Stimulated activated CD8-positive, alpha-beta memory T cell treated with anti-CD3 and anti-CD28 coated beads, Interleukin-7, amount 100 ng/mL, for 1 hour (primary cell): ENCODE measurements around the gene TAF5L.
"Not testable (repeated sequence)": the region's sequence is repeated elsewhere in the genome, so short reads cannot be mapped to it uniquely, and the experiment has no call there.

Experiments
- DNase-seq, 2 donors: peaks; one replicate each; pipeline ENCODE4 v3.0.0-alpha.2; 2020; ENCODE audit warnings: low read depth in 2 of 2

TAF5L gene

DNA sequence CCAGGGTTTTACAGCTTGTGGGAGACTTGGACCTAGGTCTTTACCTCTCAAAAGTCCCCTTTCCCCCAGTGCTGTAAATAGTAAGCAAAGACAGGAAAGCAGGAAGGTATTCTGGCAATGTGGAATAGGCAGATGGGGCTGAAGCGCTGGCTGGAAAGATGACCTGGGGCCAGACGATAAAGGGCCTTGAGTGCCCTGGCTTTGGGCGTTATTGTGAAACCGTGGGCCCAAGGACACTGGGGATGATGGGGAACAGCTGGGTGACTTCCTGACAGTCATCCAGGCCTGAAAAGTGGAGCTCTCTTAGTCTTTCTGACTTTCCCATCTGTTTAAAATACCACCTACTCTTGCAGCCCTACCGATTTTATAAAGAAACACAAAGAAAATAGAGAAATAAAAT, 16.5 kb upstream of the TAF5L start:
- DNase-seq: no peak

GRCh38 chr1:229641306-229641705, 15.4 kb upstream of the TAF5L start:
- DNase-seq: no peak

DNA sequence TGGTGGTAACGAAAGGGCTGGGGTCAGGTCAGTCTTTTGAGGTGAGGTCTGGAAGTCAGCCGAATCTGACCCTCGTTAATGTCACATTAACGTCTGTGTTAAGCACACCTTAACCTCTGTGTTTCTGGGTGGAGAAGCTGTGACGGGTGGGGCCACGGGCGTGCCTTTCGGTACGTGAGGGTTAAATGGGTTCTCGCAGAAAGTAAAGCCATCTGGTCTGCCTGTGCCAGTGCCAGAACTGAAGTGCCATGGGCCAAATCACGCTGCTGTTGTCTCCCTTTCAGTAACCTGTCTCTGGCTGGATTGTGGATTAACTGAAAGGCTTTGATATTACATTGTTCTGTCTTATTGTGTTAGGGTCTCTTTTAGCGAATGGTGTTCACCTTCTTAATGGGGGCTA, 14.5 kb upstream of the TAF5L start:
- DNase-seq: no peak

GRCh38 chr1:229637746-229638145, 11.8 kb upstream of the TAF5L start:
- no peak for DNase-seq

DNA sequence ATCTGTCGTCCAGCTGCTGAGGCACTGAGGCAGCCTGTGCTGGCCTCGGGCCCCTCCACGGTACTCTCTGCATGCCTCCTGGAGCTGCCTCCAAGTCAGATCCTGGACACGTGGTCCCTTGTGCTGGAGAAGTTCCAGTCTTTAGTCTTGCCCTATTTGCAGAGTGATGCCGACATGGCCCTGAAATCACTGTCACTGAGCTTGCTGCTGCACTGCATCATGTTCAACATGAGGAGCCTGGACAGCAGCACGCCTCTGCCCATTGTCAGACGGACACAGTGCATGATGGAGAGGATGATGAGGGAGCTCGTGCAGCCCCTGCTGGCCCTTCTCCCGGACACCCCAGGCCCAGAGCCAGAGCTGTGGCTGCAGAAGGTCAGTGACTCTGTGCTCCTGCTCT, 10.1 kb upstream of the TAF5L start:
- DNase-seq: no peak

DNA sequence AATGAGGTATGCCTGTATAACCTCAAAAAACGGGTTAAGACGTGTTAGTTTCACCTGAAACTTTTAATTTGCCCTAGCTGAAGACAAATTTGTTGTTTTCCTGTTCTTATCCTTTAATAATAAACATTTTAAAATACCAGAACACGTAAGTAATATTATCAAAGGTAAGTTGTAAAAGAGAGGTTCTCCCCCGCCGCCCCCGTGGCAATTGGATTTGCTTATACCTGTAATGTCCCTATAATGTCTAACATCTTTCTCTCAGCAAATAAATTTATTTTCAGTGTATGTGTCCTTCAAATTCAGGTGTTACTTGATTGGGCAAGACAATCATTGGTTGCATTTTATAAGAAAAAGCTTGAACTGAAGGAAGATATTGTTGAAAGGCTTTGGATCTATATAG, 6.0 kb upstream of the TAF5L start:
- DNase-seq: no peak

- DNase-seq: no peak
These were observed 5.2 kb upstream of the TAF5L start for GRCh38 chr1:229631148-229631547.

GRCh38 chr1:229629261-229629660, 3.3 kb upstream of the TAF5L start:
- no peak for DNase-seq

DNA sequence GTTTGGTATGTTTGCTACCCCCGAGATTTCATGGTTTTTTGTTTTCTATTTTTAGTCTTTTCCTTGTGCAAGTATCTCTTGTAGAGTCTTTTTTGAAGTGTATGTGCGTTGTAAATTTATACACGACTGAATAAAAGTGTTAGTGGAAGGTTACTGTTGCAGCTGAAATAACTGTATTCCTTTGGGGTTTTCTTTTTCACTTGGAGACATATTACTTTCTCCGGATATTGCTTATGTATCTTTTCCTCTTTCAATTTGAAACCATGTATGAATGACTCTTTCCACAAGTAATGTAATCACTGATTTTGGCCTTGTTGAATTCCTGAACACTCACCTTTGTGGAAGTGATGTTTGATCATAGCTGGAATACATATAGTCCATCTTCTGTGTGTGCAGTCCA, 1.1 kb upstream of the TAF5L start:
- DNase-seq: no peak

DNA sequence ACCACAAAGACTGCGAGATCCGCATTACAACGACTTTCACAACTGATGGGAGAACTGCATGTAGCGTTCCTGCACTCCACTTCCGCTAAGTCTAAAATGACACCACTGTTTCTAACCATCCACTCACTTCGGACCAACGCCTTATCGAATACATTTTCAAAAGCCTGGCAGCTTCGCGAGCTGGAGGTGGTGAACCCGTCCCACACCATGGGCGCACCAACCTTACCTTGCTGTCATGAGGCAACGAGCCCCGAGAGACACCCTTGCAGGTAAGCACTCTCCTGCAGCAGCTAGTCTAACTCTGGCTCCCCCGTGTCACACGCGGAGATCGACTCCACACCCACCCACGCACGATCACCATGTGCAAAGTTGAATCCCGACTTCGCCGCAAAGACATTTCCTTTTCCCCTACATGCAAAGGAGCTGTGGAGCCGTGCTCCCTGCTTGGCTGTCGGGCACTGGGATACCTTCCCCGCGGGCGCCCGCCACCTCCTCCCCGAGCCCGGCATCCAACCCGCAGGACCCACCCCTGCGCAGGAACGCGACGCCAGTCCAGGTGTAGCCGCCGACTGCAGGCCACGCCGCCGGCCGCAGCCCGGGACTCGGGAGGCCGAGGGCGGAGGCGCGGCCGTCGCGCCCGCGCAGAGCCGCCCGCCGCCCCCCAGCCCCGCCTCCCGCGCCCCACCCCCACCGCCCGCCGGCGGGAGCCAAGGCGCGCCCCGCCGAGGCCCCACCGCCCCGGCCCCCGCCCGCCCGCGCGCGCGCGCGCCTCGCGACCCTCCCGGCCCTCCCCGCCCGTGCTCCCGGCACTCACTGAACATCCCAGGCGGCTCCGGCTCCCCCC, 629 bp downstream of the TAF5L start:
- peak; percentile 2 to 7 for DNase-seq

DNA sequence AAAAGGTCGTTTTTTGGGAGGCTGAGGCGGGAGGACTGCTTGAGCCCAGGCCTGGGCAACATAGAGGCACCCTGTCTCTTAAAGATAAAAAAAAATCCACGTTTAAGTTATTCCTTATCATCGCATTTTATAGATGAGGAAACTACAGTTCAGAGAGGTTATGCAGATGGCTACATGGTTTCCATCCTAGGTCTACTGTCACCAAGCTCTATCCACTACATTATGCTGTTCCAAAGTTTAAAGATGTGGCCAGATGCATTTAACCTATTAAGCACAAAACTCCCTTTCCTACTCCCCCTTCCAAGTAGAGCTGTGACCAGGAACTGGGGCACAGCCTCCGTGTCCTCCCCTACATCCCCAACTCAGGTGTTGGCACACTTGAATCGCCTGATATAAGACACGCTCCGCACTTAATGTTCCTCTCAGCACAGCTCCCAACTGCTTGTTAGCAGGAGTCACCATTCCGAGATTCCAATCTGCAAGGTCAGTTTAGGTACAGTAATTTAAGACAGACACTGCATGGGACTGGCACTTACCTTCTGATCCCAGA, 1.3 kb downstream of the TAF5L start:
- DNase-seq: no peak

DNA sequence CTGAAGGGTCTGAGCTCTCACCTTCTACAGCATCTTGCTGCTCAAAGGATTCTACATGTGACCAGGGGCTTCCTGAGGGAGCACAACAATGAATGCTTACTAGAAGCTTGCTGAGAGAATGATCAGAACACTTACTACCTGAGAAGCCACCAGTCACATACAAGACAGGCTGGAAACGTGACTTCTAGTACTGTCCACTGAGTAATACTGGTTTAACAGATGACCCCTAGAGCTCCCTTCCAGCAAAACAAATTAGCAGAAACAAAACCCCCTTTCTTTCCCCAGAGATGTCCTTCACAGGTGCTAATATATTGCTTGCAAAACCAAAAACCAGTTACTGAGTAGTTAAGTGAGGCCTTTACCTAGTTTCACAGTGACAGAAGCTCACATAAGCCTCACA, 2.1 kb downstream of the TAF5L start:
- DNase-seq: no peak

DNA sequence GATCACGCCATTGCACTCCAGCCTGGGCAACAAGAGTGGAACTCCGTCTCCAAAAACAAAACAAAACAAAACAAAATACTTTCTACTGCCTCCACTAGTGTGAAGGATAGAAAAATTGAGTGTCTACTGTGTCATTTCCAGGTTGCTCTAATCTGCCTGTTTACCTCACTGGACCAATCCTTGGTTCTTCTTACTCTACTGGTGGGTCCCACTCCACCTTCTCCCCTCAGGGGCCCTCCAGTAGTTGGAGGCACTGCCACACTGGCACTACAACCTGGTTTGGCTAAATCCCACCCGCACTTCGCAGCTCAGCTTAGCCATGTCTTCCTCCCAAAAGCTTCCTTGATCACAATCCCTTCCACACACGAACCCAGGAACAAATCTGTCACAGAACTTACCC, 2.7 kb downstream of the TAF5L start:
- DNase-seq: no peak

GRCh38 chr1:229622641-229623120, 3.2 kb downstream of the TAF5L start:
- DNase-seq: not testable (repeated sequence)

GRCh38 chr1:229621663-229622062, 4.3 kb downstream of the TAF5L start:
- DNase-seq: no peak

GRCh38 chr1:229620876-229621275, 5.0 kb downstream of the TAF5L start:
- DNase-seq: no peak

DNA sequence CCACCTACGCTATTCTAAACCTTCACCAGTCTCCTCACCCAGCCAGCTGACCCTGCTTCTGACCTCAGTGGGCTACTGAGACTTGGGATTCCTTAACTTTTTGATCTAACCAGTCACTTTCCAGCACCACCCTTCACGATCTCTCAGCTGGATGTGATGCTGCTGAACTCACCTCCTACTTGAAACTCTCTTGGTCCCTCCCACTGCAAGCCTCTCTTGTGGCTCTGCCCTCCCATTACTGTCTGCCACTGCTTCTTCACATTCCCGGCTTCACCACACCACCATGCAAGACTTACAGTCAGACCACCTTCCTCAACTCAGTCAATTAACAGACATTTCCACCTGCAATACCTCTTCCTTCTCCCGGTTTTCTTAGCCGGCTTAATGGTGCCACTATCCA, 6.3 kb downstream of the TAF5L start:
- DNase-seq: no peak

GRCh38 chr1:229619002-229619401, 6.9 kb downstream of the TAF5L start:
- no peak for DNase-seq

DNA sequence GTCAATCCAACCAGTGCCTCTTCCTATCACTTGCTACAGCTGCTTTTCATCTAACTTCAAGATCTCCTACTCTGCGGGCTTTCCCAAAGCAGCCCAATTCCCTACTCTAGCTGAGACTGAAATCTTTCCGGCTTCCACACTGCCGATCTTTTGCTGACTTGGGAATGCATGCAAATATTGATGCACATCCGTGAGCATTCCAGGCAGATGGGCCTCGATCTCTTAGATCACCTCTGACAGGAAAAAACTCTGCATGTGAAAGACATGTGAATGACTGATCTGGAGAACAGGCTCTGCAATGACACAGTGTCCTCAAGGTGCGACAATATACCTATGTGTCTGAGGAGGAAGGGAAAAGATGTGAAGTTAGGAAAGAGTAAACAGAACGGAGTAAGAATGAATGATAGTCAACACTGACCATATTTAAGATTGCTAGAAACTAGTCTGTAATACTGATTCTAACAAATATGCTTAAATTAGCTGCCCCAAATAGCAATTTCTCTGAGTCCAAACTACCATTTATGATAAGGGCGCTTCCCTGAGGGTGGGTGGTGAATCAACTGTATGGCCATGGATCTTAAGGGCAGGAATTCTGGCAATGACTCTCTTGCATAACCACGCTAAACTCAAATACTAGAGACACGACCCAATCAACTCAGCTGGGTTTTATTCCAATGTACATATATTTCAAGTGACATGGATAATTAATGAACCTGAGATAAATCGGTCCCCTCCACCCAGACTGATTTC, 8.4 kb downstream of the TAF5L start:
- no peak for DNase-seq

DNA sequence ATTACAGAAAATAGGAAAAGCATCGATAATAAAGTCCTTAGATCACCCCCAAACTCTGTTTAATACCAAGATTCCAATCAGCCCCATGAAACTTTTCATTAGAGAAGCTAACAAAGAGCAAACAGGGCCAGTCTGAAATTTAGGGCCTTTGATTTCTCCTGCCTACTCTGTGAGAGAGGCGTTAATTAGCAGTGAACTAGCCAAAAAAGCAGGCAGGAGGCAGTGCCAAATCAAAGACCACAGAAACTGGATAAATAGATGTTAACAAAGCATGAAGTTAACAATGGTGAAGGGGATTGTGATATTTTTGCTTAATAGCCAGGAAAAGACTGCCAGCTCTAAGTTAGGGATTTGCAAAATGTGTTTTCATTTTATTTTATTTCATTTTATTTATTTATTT, 11.2 kb downstream of the TAF5L start:
- no peak for DNase-seq

GRCh38 chr1:229613938-229614337, 12.0 kb downstream of the TAF5L start:
- no peak for DNase-seq

GRCh38 chr1:229608590-229608989, 17.3 kb downstream of the TAF5L start:
- no peak for DNase-seq

DNA sequence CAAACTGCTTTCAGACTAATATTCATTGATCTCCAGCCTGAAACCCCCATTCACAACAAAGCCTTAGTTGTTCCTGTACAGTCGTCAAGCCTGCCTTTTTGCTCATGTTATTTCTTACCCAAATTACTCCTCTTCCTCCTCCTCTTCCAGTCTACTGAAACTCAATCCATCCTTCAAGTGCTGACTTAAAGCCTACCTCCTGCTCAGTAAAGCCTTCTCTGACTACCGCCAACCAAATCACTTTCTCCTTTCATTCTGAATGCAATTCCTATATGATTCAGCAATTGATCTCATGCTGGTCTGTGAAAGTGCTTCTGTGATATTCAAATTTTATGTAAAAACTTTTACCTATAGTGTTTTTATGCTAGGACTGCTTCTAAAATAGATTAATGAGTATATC, 18.6 kb downstream of the TAF5L start:
- DNase-seq: no peak
